Suprapubic skin (tissue), 4 donors: ENCODE measurements around the gene CHD9. TPM values are rescaled to one million over a fixed set of nuclear protein-coding genes. Genes with fewer than 3 reads are reported as not detected.
A peak's percentile ranks its signal among the peaks of the same experiment; 100 is the strongest.
"Not testable (repeated sequence)": the region's sequence is repeated elsewhere in the genome, so short reads cannot be mapped to it uniquely, and the experiment has no call there.

ENCODE experiments used
- DNase-seq, 2 donors: peaks; one replicate each; pipeline ENCODE4 v3.0.0-alpha.2; 2019; ENCODE audit warnings: low spot score in 2 of 2
- H3K27ac ChIP-seq: fragments of 200-600 bp; sonication (generic); one replicate; pipeline ENCODE4 v1.5.1; 2019
- H3K27me3 ChIP-seq: fragments of 200-600 bp; sonication (generic); one replicate; pipeline ENCODE4 v1.5.1; 2019
- H3K36me3 ChIP-seq: fragments of 200-600 bp; sonication (generic); one replicate; pipeline ENCODE4 v1.5.1; 2019
- H3K4me1 ChIP-seq: fragments of 200-600 bp; sonication (generic); one replicate; pipeline ENCODE4 v1.5.1; 2019
- H3K4me3 ChIP-seq: fragments of 200-600 bp; sonication (generic); one replicate; pipeline ENCODE4 v1.5.1; 2019; ENCODE audit warnings: mild to moderate bottlenecking
- H3K9me3 ChIP-seq: fragments of 200-600 bp; sonication (generic); one replicate; pipeline ENCODE4 v1.5.1; 2019
- CTCF ChIP-seq, 2 donors: fragments of 200-600 bp in 1 of 2; fragments of 450-650 bp in 1 of 2; sonication (generic) in 1 of 2; IDR thresholded peaks; one replicate each; pipeline ENCODE4 v1.5.1; 2016 to 2019; ENCODE audit warnings: antibody characterized with exemption in 2 of 2, mild to moderate bottlenecking in 1 of 2, moderate library complexity in 1 of 2
- EP300 ChIP-seq: sonication (generic); formaldehyde crosslinking; IDR thresholded peaks from one replicate; pipeline ENCODE4 v1.6.1; 2017; ENCODE audit warnings: antibody characterized with exemption
- POLR2A ChIP-seq, 2 donors: fragments of 450-650 bp; IDR thresholded peaks; one replicate each; pipeline ENCODE4 v1.6.1; 2017; ENCODE audit warnings: antibody characterized with exemption in 2 of 2, mild to moderate bottlenecking in 2 of 2, moderate library complexity in 2 of 2
- POLR2AphosphoS5 ChIP-seq, 3 donors: sonication (generic); formaldehyde crosslinking; IDR thresholded peaks; one replicate each; pipeline ENCODE4 v1.6.1; 2017; ENCODE audit warnings: antibody characterized with exemption in 3 of 3
- WGBS: methylation state at CpG from one replicate; pipeline ENCODE4 v1.1.5; 2018; 5-methylcytosine and 5-hydroxymethylcytosine counted together
- total RNA-seq, 4 donors: library from RNA; depleted of rRNA; stranded (reverse); fragments of >200 nt; gene quantifications; one replicate each; pipeline ENCODE4 v1.1.0, GENCODE V29; 2016

Gene CHD9
- total RNA-seq, 4 donors from 2014 or later, result 56.6 to 129 (median 70.4) TPM

DNA sequence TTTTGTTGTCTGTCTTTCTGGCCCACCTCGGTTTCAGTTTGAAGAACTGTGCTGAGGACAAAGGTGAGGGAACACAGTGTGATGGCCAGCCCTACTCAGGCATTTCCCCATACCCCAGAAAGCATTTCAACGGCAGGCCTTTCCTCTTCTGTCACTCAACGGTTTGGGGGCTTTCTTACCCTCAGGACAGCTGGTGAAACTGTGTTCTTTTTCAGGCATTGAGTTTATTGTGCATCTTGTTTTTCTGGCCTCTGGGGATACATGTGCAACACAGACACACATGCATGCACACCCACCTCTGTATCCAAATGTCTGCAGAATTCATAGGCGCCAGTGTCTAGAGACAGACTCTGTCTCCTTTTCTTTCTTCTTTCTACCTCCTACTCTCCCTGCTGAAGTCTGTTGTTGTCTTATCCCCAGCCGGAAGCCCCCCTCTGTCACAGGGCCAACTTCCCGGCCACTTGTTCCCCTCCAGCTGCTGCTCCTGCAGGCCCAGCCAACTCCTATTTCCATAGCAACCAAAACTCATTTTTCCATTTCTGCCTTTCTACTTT, 17.0 kb downstream of the CHD9 start:
- DNase-seq, result no peak
- WGBS, result 33% methylated on average over 6 of the region's 6 CpGs
- TF ChIP-seq POLR2A (IDR thresholded peaks at IDR 0.05), result no peak
- TF ChIP-seq POLR2AphosphoS5 (IDR thresholded peaks at IDR 0.05), result no peak
- no peak for TF ChIP-seq CTCF (IDR thresholded peaks at IDR 0.05)
- TF ChIP-seq EP300, result no peak
- H3K9me3 ChIP-seq, result no peaks in the 10 kb centered on the region
- H3K36me3 ChIP-seq, result peaks cover 3% of the 10 kb centered on the region
- H3K4me1 ChIP-seq, result peaks cover 28% of the 10 kb centered on the region
- no peak overlapping the region for H3K4me3 ChIP-seq
- H3K27ac ChIP-seq, result peak overlapping the region; percentile 34
- H3K27me3 ChIP-seq, result no peaks in the 10 kb centered on the region

- TF ChIP-seq EP300 (no peak), CTCF (IDR thresholded peaks at IDR 0.05) (no peak), POLR2A (IDR thresholded peaks at IDR 0.05) (no peak), POLR2AphosphoS5 (IDR thresholded peaks at IDR 0.05) (no peak)
- no peak overlapping the region for H3K27ac ChIP-seq
- no peaks in the 10 kb centered on the region for H3K9me3 ChIP-seq
- no peaks in the 10 kb centered on the region for H3K27me3 ChIP-seq
- H3K36me3 ChIP-seq, result no peaks in the 10 kb centered on the region
- WGBS, result 93% methylated on average over 6 of the region's 6 CpGs
- no peak overlapping the region for H3K4me3 ChIP-seq
- H3K4me1 ChIP-seq, result peaks cover 28% of the 10 kb centered on the region
- DNase-seq, result no peak
These were observed 18.2 kb downstream of the CHD9 start for GRCh38 chr16:53073022-53073421.

GRCh38 chr16:53074296-53074695, 19.5 kb downstream of the CHD9 start:
- 76% methylated on average over 3 of the region's 3 CpGs for WGBS

GRCh38 chr16:53075461-53075860, 20.7 kb downstream of the CHD9 start:
- H3K27me3 ChIP-seq, H3K27ac ChIP-seq, H3K4me3 ChIP-seq, H3K9me3 ChIP-seq, H3K36me3 ChIP-seq: not testable (repeated sequence)
- peak in 1 of 2 donors; percentile 31 for DNase-seq
- H3K4me1 ChIP-seq, result peaks cover 35% of the 10 kb centered on the region
- WGBS, result 91% methylated on average over 7 of the region's 7 CpGs

More at GRCh38 chr16:53074296-53074695, 19.5 kb downstream of the CHD9 start:
- H3K9me3 ChIP-seq, H3K27me3 ChIP-seq, H3K4me3 ChIP-seq, H3K27ac ChIP-seq, DNase-seq, H3K36me3 ChIP-seq: not testable (repeated sequence)
- H3K4me1 ChIP-seq, result peaks cover 35% of the 10 kb centered on the region

- TF ChIP-seq EP300 (no peak), POLR2A (IDR thresholded peaks at IDR 0.05) (no peak), CTCF (IDR thresholded peaks at IDR 0.05) (no peak), POLR2AphosphoS5 (IDR thresholded peaks at IDR 0.05) (no peak)
- Histone ChIP-seq H3K36me3 (no peaks in the 10 kb centered on the region), H3K9me3 (no peaks in the 10 kb centered on the region), H3K4me1 (peaks cover 46% of the 10 kb centered on the region), H3K4me3 (no peak overlapping the region), H3K27me3 (no peaks in the 10 kb centered on the region), H3K27ac (no peak overlapping the region)
- 73% methylated on average over 2 of the region's 2 CpGs for WGBS
- no peak for DNase-seq
These were observed 23.5 kb downstream of the CHD9 start for GRCh38 chr16:53078247-53078646.

DNA sequence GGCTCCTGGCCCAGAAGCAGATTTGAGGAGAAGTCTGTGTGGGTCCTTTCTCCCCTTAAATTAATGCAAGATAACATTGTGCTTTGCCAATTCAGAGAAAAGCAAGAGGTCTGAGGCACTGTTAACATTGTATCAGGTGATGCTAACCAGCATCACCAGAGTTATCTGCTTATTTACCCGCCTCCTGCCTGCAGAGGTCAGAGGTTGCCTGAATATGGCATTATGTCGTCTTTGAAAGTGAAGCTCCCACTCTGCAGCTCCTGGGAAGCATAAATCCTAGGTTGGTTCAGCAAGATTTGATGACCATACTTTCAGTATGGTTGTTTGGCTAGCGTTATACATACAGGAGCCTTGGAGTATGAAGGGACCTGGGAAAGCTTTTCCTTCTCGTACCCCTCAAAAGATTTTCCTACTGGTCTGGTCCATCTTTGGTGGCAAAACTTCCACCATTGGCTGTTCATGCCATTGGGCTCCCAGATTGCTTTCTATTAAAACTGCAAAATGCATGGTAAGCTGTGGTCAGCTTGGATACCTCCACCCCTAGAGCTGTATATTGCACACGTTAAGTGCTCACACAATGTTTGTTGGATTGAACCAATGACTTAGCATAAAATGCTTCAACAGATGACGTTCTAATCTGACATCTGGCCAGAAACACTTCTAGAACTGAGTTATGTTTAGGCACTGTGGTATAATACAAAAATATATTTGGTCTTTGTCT, 24.1 kb downstream of the CHD9 start:
- Histone ChIP-seq H3K27me3 (no peaks in the 10 kb centered on the region), H3K9me3 (no peaks in the 10 kb centered on the region), H3K4me1 (peaks cover 52% of the 10 kb centered on the region), H3K27ac (peak overlapping the region; percentile 76), H3K36me3 (no peaks in the 10 kb centered on the region), H3K4me3 (no peak overlapping the region)
- WGBS, result 80% methylated on average over 6 of the region's 6 CpGs
- TF ChIP-seq POLR2A (IDR thresholded peaks at IDR 0.05) (no peak), CTCF (IDR thresholded peaks at IDR 0.05) (no peak), EP300 (no peak), POLR2AphosphoS5 (IDR thresholded peaks at IDR 0.05) (no peak)
- no peak for DNase-seq
